Uterus (tissue), 4 donors: ENCODE measurements around the gene RASSF3. TPM values are rescaled to one million over a fixed set of nuclear protein-coding genes. Genes with fewer than 3 reads are reported as not detected.

Experiments used
- DNase-seq, 2 donors: peaks; one replicate each; pipeline ENCODE4 v3.0.0-alpha.2; 2019 to 2020
- H3K27ac ChIP-seq, 2 donors: fragments of 200-600 bp; sonication (generic); 1 replicate in 1 of 2; 2 replicates in 1 of 2; pipeline ENCODE4 v1.5.1; 2016 to 2018
- H3K27me3 ChIP-seq, 2 donors: fragments of 200-600 bp; sonication (generic); one replicate each; pipeline ENCODE4 v1.5.1; 2018 to 2019; ENCODE audit warnings: control low read depth in 1 of 2
- H3K36me3 ChIP-seq, 2 donors: fragments of 200-600 bp; sonication (generic); one replicate each; pipeline ENCODE4 v1.5.1; 2019; ENCODE audit warnings: control low read depth in 1 of 2
- H3K4me1 ChIP-seq, 2 donors: fragments of 200-600 bp; sonication (generic); one replicate each; pipeline ENCODE4 v1.5.1; 2018 to 2019; ENCODE audit warnings: control low read depth in 1 of 2
- H3K4me3 ChIP-seq, 2 donors: fragments of 200-600 bp; sonication (generic); 1 replicate in 1 of 2; 2 replicates in 1 of 2; pipeline ENCODE4 v1.5.1; 2018 to 2019; ENCODE audit warnings: mild to moderate bottlenecking in 1 of 2
- H3K9me3 ChIP-seq, 2 donors: fragments of 200-600 bp; sonication (generic); one replicate each; pipeline ENCODE4 v1.5.1; 2019; ENCODE audit warnings: control low read depth in 1 of 2
- POLR2A ChIP-seq, 2 donors: fragments of 450-650 bp; IDR thresholded peaks; one replicate each; pipeline ENCODE4 v1.6.1; 2016; ENCODE audit warnings: antibody characterized with exemption in 2 of 2, mild to moderate bottlenecking in 1 of 2, moderate library complexity in 1 of 2
- intact Hi-C: fragments of 100-400 bp; cut with DNase I; formaldehyde crosslinking; loops from one replicate; pipeline ENCODE4 v1.15.1; 2023; ENCODE audit warnings: low total_unique reads
- total RNA-seq, 4 donors: library from RNA; depleted of rRNA in 3 of 4; stranded (reverse); fragments of >200 nt in 3 of 4; gene quantifications; one replicate each; pipeline versions ENCODE4 v1.1.0 to v1.2.4, GENCODE V29; 2014 to 2023
- TF ChIP-seq, protein P1 (sequence below), 4 experiments: fragments of 200-600 bp in 2 of 4; fragments of 450-650 bp in 2 of 4; sonication (generic) in 2 of 4; IDR thresholded peaks; one replicate each; pipeline ENCODE4 v1.5.1; 2016 to 2019; ENCODE audit warnings: antibody characterized with exemption in 4 of 4, mild to moderate bottlenecking in 2 of 4, moderate library complexity in 1 of 4
- donor health status: DM: yes; HTN: yes; CAD: no.

Gene RASSF3
- total RNA-seq, 4 donors from 2014 or later = 17.7 to 64.7 (median 29.2) TPM

DNA sequence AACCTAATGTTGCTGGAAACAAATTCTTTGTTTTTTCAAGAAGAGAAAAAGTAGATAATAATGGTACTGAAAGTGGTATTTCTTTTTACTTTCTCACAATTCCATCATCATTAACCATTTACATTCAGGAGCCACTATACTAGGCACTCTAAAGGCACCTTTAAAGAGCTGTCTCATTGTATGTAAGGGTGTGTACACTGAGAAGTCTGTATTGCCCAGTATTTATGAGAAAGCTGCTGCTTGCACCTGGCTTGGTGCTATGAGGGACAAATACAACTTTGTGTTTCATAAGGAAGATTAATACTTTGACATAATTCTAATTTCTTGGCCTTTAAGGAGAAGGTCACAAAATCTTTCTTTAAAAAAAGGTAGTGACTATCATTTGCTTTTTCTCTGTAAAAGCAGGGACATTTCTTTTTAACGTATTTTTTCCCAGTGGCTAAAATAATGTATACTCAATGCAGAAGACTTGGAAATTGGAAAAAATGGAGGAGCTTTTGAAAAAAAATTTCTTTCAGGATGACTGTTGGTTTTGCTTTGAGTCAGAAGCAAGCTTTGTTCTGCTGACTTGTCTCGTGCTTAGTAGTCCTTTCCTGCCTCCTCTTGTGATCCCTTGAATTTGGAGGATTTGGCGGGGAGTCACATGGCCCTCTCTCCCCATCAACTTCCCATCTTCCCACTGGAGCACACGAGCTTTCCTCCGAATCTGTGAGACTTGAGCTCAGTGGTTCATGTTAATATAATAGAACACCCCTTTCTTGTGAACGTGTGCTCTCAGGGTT is 50.1 kb downstream of the RASSF3 start:
- Histone ChIP-seq H3K36me3 (no peaks in the 10 kb centered on the region), H3K9me3 (no peaks in the 10 kb centered on the region), H3K27ac (no peak overlapping the region), H3K4me3 (no peak overlapping the region), H3K27me3 (no peaks in the 10 kb centered on the region), H3K4me1 (peaks cover 2 to 7% of the 10 kb centered on the region in 2 donors)
- intact Hi-C loops = no loop called here
- DNase-seq = no peak
- TF ChIP-seq, protein P1, sequence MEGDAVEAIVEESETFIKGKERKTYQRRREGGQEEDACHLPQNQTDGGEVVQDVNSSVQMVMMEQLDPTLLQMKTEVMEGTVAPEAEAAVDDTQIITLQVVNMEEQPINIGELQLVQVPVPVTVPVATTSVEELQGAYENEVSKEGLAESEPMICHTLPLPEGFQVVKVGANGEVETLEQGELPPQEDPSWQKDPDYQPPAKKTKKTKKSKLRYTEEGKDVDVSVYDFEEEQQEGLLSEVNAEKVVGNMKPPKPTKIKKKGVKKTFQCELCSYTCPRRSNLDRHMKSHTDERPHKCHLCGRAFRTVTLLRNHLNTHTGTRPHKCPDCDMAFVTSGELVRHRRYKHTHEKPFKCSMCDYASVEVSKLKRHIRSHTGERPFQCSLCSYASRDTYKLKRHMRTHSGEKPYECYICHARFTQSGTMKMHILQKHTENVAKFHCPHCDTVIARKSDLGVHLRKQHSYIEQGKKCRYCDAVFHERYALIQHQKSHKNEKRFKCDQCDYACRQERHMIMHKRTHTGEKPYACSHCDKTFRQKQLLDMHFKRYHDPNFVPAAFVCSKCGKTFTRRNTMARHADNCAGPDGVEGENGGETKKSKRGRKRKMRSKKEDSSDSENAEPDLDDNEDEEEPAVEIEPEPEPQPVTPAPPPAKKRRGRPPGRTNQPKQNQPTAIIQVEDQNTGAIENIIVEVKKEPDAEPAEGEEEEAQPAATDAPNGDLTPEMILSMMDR (IDR thresholded peaks at IDR 0.05) = no peak
- TF ChIP-seq POLR2A (IDR thresholded peaks at IDR 0.05) = no peak

- H3K9me3 ChIP-seq = no peaks in the 10 kb centered on the region
- no peaks in the 10 kb centered on the region for H3K36me3 ChIP-seq
- TF ChIP-seq POLR2A (IDR thresholded peaks at IDR 0.05) = no peak
- TF ChIP-seq, protein P1 (IDR thresholded peaks at IDR 0.05) = no peak
- no peak overlapping the region for H3K27ac ChIP-seq
- H3K4me3 ChIP-seq = no peak overlapping the region
- peaks cover 0 to 10% of the 10 kb centered on the region in 2 donors for H3K4me1 ChIP-seq
- no peaks in the 10 kb centered on the region for H3K27me3 ChIP-seq
- intact Hi-C loops = no loop called here
- no peak for DNase-seq
Measured at GRCh38 chr12:64663015-64663414, 52.7 kb downstream of the RASSF3 start.

DNA sequence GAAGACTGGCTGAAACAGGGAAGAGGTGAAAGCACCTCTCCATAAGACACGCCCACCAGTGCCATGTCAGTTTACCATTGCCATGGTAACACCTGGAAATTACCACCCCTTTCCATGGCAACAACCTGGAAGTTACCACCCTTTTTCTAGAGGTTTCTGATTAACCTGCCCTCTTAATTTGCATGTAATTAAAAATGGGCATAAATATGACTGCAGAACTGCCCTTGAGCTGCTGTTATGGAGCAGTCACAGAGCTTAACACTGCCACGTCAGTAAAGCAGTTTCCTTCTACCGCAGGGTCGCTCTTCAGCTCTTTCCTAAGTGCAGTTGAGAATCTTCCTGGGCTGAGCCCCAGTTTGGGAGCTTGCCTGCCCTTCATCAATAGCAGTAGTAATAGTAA is 55.2 kb downstream of the RASSF3 start:
- TF ChIP-seq, protein P1 (IDR thresholded peaks at IDR 0.05) = no peak
- TF ChIP-seq POLR2A (IDR thresholded peaks at IDR 0.05) = no peak
- no peaks in the 10 kb centered on the region for H3K36me3 ChIP-seq
- intact Hi-C loops = no loop called here
- no peaks in the 10 kb centered on the region for H3K27me3 ChIP-seq
- H3K9me3 ChIP-seq = no peaks in the 10 kb centered on the region
- H3K4me3 ChIP-seq = no peak overlapping the region
- peak overlapping the region; percentile 79 to 91 for H3K27ac ChIP-seq
- H3K4me1 ChIP-seq = peaks cover 0 to 18% of the 10 kb centered on the region in 2 donors
- DNase-seq = no peak

DNA sequence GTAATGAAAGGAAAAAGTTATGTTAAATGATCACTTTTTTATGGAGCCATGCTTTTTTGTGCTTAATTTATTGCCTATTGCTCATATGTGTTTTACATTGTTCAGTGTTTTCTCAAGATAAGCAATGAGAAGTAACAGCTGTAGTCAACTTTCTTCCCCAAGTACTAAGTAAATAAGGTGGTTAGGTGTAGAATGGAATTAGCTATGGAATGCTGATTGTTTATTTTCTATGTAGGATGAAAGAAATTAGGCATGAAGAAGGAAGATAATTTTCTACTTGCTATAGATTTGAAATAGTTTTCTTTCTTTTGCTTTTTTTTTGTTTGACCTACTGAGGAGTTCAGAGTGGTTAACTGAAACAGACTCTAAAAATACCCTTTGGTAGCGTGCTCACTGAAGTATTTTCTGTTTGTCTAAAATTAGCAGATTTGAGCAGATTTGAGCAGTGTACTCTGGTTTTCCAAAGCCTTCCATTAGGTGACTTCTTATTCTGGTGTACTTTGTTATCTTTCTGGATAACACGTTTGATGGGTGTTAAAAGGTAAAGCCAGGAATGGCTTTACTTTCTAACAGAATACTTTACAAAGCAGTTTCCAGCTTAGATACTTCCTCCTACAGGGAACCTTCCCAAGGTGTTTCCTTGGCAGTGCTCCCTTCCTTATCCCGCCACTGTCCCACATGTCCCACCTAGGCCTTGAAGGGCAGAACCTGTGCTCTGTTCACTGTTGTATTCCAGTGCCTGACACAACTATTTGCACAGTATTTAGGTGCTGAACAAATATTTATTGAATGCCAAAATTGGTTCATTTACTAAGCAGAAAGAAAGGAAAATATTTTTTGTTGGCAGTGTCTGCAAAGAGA is 56.0 kb downstream of the RASSF3 start:
- H3K27me3 ChIP-seq = no peaks in the 10 kb centered on the region
- no peaks in the 10 kb centered on the region for H3K9me3 ChIP-seq
- peak overlapping the region in 1 of 2 donors; percentile 7 for H3K4me3 ChIP-seq
- H3K36me3 ChIP-seq = no peaks in the 10 kb centered on the region
- no peak for TF ChIP-seq POLR2A (IDR thresholded peaks at IDR 0.05)
- TF ChIP-seq, protein P1 (IDR thresholded peaks at IDR 0.05) = no peak
- intact Hi-C loops = no loop called here
- H3K4me1 ChIP-seq = peaks cover 0 to 18% of the 10 kb centered on the region in 2 donors
- peak overlapping the region; percentile 79 to 91 for H3K27ac ChIP-seq
- no peak for DNase-seq

DNA sequence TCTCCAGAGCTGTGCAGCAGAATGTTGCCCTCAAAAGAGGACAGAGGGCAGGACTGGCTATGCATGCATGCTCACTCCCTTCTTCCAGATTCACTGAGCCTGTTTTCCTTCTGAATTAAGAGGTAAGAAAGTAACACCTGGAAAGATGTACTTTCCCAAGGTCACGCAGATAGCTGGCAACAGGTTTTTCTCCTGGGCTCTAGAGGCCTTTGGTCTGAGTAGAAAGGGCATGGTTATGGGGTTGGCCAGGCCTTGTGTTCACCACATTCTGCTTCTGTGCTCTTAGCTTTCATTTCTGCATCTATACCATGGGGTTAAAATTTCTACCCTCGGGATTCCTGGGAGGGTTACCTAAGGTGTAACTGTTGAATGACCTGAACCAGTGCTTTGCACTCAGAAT is 57.5 kb downstream of the RASSF3 start:
- no peak for TF ChIP-seq POLR2A (IDR thresholded peaks at IDR 0.05)
- TF ChIP-seq, protein P1 (IDR thresholded peaks at IDR 0.05) = no peak
- DNase-seq = no peak
- H3K9me3 ChIP-seq = no peaks in the 10 kb centered on the region
- H3K4me1 ChIP-seq = peaks cover 0 to 19% of the 10 kb centered on the region in 2 donors
- intact Hi-C loops = no loop called here
- H3K4me3 ChIP-seq = no peak overlapping the region
- H3K27me3 ChIP-seq = no peaks in the 10 kb centered on the region
- H3K36me3 ChIP-seq = no peaks in the 10 kb centered on the region
- H3K27ac ChIP-seq = peak overlapping the region; percentile 79 to 91
